CD4-positive, alpha-beta T cell treated with Interleukin-6 for 4 hours (primary cell): ENCODE measurements around the gene LMX1A.

Source experiments
- DNase-seq: peaks from one replicate; pipeline ENCODE4 v3.0.0-alpha.2; 2020; ENCODE audit warnings: mixed read lengths

The LMX1A gene

GRCh38 chr1:165316153-165316772 is 40.3 kb downstream of the LMX1A start:
- no peak for DNase-seq

- no peak for DNase-seq
Measured at GRCh38 chr1:165315481-165315880, 41.0 kb downstream of the LMX1A start.

GRCh38 chr1:165313903-165314302 is 42.6 kb downstream of the LMX1A start:
- no peak for DNase-seq

- DNase-seq = no peak
Measured at GRCh38 chr1:165312591-165312990, 43.9 kb downstream of the LMX1A start.

GRCh38 chr1:165306543-165307434 is 49.7 kb downstream of the LMX1A start:
- no peak for DNase-seq

- no peak for DNase-seq
Measured at GRCh38 chr1:165303386-165303785, 53.1 kb downstream of the LMX1A start.

GRCh38 chr1:165300400-165300903 is 56.1 kb downstream of the LMX1A start:
- no peak for DNase-seq

- no peak for DNase-seq
Measured at GRCh38 chr1:165298203-165298820, 58.2 kb downstream of the LMX1A start.

GRCh38 chr1:165296205-165296604 is 60.3 kb downstream of the LMX1A start:
- DNase-seq = no peak

- no peak for DNase-seq
Measured at GRCh38 chr1:165290148-165290547, 66.4 kb downstream of the LMX1A start.

- no peak for DNase-seq
Measured at GRCh38 chr1:165289556-165289955, 67.0 kb downstream of the LMX1A start.

GRCh38 chr1:165288350-165289120 is 68.0 kb downstream of the LMX1A start:
- DNase-seq = no peak

- DNase-seq = no peak
Measured at GRCh38 chr1:165287781-165288180, 68.7 kb downstream of the LMX1A start.

- DNase-seq = no peak
Measured at GRCh38 chr1:165287329-165287728, 69.2 kb downstream of the LMX1A start.

GRCh38 chr1:165284454-165284853 is 72.1 kb downstream of the LMX1A start:
- DNase-seq = no peak

GRCh38 chr1:165281207-165281901 is 75.2 kb downstream of the LMX1A start:
- no peak for DNase-seq

GRCh38 chr1:165279882-165280281 is 76.6 kb downstream of the LMX1A start:
- DNase-seq = no peak

GRCh38 chr1:165276314-165276713 is 80.2 kb downstream of the LMX1A start:
- no peak for DNase-seq

GRCh38 chr1:165265196-165265838 is 91.2 kb downstream of the LMX1A start:
- DNase-seq = no peak

GRCh38 chr1:165259706-165260428 is 96.6 kb downstream of the LMX1A start:
- DNase-seq = no peak

GRCh38 chr1:165259236-165259635 is 97.3 kb downstream of the LMX1A start:
- no peak for DNase-seq
